Stimulated activated CD4-positive, alpha-beta T cell treated with anti-CD3 and anti-CD28 coated beads, Interleukin-1b, Interleukin-23, amount 100 ng/mL, for 48 hours (primary cell): ENCODE results near the gene ELL.
"Not testable (repeated sequence)": the region's sequence is repeated elsewhere in the genome, so short reads cannot be mapped to it uniquely, and the experiment has no call there.

Source experiments
- DNase-seq: peaks from one replicate; pipeline ENCODE4 v3.0.0-alpha.2; 2020

Gene ELL

GRCh38 chr19:18418483-18419194 lies 103.2 kb downstream of the ELL start:
- DNase-seq: no peak

- DNase-seq: no peak
Observed at GRCh38 chr19:18418029-18418482, 103.8 kb downstream of the ELL start.

GRCh38 chr19:18417250-18418028 lies 104.4 kb downstream of the ELL start:
- DNase-seq: no peak

GRCh38 chr19:18416778-18417249 lies 105.1 kb downstream of the ELL start:
- DNase-seq: peak; percentile 59

GRCh38 chr19:18415178-18415867 lies 106.5 kb downstream of the ELL start:
- no peak for DNase-seq

- no peak for DNase-seq
Observed at GRCh38 chr19:18414504-18415177, 107.2 kb downstream of the ELL start.

GRCh38 chr19:18412610-18413239 lies 109.1 kb downstream of the ELL start:
- DNase-seq: no peak

GRCh38 chr19:18408053-18408476 lies 113.8 kb downstream of the ELL start:
- DNase-seq: no peak

GRCh38 chr19:18406749-18407148 lies 115.1 kb downstream of the ELL start:
- DNase-seq: no peak

- not testable (repeated sequence) for DNase-seq
Observed at GRCh38 chr19:18405754-18406153, 116.1 kb downstream of the ELL start.

- not testable (repeated sequence) for DNase-seq
Observed at GRCh38 chr19:18402455-18403248, 119.2 kb downstream of the ELL start.

GRCh38 chr19:18401580-18402112 lies 120.2 kb downstream of the ELL start:
- DNase-seq: no peak

GRCh38 chr19:18399008-18399407 lies 122.9 kb downstream of the ELL start:
- no peak for DNase-seq

- no peak for DNase-seq
Observed at GRCh38 chr19:18397242-18398202, 124.3 kb downstream of the ELL start, which contains the start of gene LRRC25. LRRC25 (minus strand) TSS chr19:18397622; CDS start chr19:18396963, 659 bp downstream.

- no peak for DNase-seq
Observed at GRCh38 chr19:18396471-18397241, 125.2 kb downstream of the ELL start.

GRCh38 chr19:18393836-18394235 lies 128.0 kb downstream of the ELL start:
- DNase-seq: no peak

- no peak for DNase-seq
Observed at GRCh38 chr19:18392926-18393325, 128.9 kb downstream of the ELL start.
